DND-41 (cell line): ENCODE measurements around the gene NOVA1.

Experiments used
- EZH2 ChIP-seq: IDR thresholded peaks from 3 replicates; pipeline ENCODE4 v1.6.1; 2012; ENCODE audit warnings: borderline replicate concordance, low read depth, mild to moderate bottlenecking, moderate library complexity, low read length, inconsistent platforms; ENCODE audit not compliant: severe bottlenecking
- TF ChIP-seq, protein P1 (sequence below): IDR thresholded peaks from 2 replicates; pipeline ENCODE4 v1.5.1; 2012; ENCODE audit warnings: borderline replicate concordance, low read length, moderate library complexity, mild to moderate bottlenecking; ENCODE audit not compliant: poor library complexity, severe bottlenecking; ENCODE audit errors: extremely low read depth

DNA sequence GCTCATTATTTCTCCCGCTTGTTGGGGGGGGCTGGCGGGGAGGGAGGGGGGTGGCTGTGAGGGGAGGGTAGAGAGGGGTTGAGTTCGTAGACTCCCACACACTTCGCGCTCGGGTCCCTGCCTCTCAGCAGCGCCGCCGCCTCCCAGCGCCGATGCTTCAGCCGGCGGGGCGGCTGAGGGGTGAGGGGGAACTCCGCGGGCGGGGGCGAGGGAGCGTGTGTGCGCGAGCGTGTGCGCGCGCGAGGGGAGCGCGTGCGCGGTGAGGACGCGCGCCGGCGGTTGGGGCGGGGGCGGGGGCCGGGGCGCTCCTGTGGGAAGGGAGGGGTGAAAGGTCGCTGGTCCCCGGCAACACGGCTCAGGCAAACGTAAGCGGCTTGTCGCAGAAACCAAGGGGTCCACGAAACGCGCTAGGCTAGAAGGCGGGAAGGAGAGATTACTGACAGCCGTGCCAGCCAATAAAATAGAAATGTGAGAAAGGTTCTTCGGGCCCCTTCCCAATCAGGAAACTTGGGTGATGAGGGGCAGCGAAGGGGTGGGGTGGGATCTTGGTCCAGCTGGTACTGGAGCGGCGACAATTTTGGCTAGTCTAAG is 343 bp upstream of the NOVA1 start:
- TF ChIP-seq, protein P1, sequence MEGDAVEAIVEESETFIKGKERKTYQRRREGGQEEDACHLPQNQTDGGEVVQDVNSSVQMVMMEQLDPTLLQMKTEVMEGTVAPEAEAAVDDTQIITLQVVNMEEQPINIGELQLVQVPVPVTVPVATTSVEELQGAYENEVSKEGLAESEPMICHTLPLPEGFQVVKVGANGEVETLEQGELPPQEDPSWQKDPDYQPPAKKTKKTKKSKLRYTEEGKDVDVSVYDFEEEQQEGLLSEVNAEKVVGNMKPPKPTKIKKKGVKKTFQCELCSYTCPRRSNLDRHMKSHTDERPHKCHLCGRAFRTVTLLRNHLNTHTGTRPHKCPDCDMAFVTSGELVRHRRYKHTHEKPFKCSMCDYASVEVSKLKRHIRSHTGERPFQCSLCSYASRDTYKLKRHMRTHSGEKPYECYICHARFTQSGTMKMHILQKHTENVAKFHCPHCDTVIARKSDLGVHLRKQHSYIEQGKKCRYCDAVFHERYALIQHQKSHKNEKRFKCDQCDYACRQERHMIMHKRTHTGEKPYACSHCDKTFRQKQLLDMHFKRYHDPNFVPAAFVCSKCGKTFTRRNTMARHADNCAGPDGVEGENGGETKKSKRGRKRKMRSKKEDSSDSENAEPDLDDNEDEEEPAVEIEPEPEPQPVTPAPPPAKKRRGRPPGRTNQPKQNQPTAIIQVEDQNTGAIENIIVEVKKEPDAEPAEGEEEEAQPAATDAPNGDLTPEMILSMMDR: no peak
- no peak for TF ChIP-seq EZH2
